RWPE1 (cell line): Measurements from ENCODE around the gene RTN4IP1.
"Not testable (repeated sequence)": the region's sequence is repeated elsewhere in the genome, so short reads cannot be mapped to it uniquely, and the experiment has no call there.

Source experiments
- CTCF ChIA-PET: fragments of 350-600 bp; sonication (Branson Sonifier 250); formaldehyde crosslinking; extraction: SDS; loops from one replicate; lab custom pipeline; 2021; lab: Yijun Ruan, JAX
- POLR2A ChIA-PET: fragments of 400-600 bp; formaldehyde crosslinking; extraction: SDS; loops from one replicate; lab custom pipeline; 2020; ENCODE audit warnings: antibody characterized with exemption; ENCODE audit not compliant: low non-redundant PET; lab: Yijun Ruan, JAX
- DNase-seq: peaks from one replicate; pipeline ENCODE4 v3.0.0; 2012; ENCODE audit warnings: low spot score
- H3K27ac ChIP-seq: fragments of 450-650 bp; 2 replicates; pipeline ENCODE4 v1.5.1; 2017
- CTCF ChIP-seq: fragments of 450-650 bp; conservative IDR thresholded peaks from 2 replicates; pipeline ENCODE4 v1.5.1; 2017; ENCODE audit warnings: low read depth, mild to moderate bottlenecking

Gene RTN4IP1

GRCh38 chr6:106600329-106600728, 29.0 kb downstream of the RTN4IP1 start:
- ChIA-PET POLR2A (no interaction called here), CTCF (no interaction called here)
- TF ChIP-seq CTCF: no peak
- no peak for DNase-seq
- no peak overlapping the region for H3K27ac ChIP-seq

- CTCF ChIA-PET: no interaction called here
These were observed 29.9 kb downstream of the RTN4IP1 start for GRCh38 chr6:106599440-106599839.

DNA sequence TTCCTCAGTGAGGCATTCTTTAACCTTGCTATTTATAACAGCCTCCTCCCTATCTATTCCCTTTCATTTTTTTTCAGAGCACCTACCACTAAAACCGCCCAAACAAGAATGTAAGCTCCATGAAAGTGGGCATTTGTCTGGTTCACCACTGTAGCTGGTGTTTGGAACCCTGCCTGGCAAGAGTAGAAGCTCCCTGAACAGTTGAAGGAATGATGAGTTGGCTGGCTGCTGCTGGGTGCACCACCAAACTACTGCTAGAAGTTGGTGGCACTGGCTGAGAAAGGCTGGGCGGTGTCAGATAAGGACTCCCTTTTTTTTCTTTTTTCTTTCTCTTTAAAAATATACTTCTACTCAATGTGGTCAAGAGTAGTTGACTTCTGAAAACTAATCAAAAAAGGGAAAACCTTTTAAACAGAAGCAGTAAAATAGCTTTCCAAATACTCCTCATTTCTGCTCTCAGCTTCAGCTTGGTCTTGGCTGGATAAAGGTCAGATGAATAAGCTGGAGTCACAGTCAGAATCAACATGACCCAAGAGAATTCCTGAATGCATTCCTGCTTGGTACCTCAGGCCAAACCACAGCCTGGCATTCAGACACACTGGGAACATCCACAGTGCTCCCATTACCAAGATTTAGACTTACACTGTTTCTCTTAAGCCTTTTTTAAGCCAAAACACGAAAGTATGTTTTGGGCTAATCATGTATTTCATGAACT, 38.0 kb downstream of the RTN4IP1 start:
- TF ChIP-seq CTCF: no peak
- POLR2A ChIA-PET: no interaction called here
- no peak overlapping the region for H3K27ac ChIP-seq
- no peak for DNase-seq
- CTCF ChIA-PET: interaction anchor here (0.6 kb wide), 1 partner anchor 79 kb away, joined by 3 read pairs; no protein-coding TSS in a partner anchor

More at GRCh38 chr6:106599440-106599839, 29.9 kb downstream of the RTN4IP1 start:
- H3K27ac ChIP-seq: no peak overlapping the region
- DNase-seq: no peak
- POLR2A ChIA-PET: no interaction called here
- TF ChIP-seq CTCF: no peak

- POLR2A ChIA-PET, DNase-seq: not testable (repeated sequence)
- CTCF ChIA-PET: interaction anchor here (0.7 kb wide), 1 partner anchor 130 kb away, joined by 3 read pairs; no protein-coding TSS in a partner anchor
These were observed 40.4 kb downstream of the RTN4IP1 start for GRCh38 chr6:106588937-106589336.

GRCh38 chr6:106586815-106587415, 42.4 kb downstream of the RTN4IP1 start:
- ChIA-PET CTCF (interaction anchor here (0.7 kb wide), 1 partner anchor 845 kb away, joined by 3 read pairs; no protein-coding TSS in a partner anchor), POLR2A (no interaction called here)
- no peak for TF ChIP-seq CTCF
- no peak for DNase-seq
- no peak overlapping the region for H3K27ac ChIP-seq

More at GRCh38 chr6:106588937-106589336, 40.4 kb downstream of the RTN4IP1 start:
- H3K27ac ChIP-seq: not testable (repeated sequence)

- H3K27ac ChIP-seq: no peak overlapping the region
- CTCF ChIA-PET: interaction anchor here (0.7 kb wide), 1 partner anchor 15 kb away, joined by 3 read pairs; no protein-coding TSS in a partner anchor
- POLR2A ChIA-PET: no interaction called here
- no peak for DNase-seq
- no peak for TF ChIP-seq CTCF
These were observed 47.8 kb downstream of the RTN4IP1 start for GRCh38 chr6:106581468-106581867.

DNA sequence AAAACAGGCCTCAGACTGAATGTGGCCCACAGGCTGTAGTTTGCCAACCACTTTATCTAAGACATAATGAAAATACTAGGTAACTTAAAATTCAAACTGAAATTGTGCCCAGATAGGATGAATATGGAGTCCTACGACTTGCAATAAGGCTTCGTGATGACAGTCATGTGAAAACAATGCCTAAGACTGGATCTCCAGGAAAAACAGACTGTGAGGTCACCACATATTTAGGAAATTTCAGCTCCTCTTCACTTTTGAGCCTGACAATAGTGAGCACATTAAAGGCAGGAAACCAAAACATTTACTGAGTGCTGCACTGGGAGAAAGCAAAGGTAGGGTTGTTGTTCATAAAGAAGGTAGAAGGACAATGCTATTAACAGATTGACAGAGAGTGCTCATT, 50.0 kb downstream of the RTN4IP1 start:
- CTCF ChIA-PET: no interaction called here
- POLR2A ChIA-PET: no interaction called here
- no peak for TF ChIP-seq CTCF
- no peak for DNase-seq
- no peak overlapping the region for H3K27ac ChIP-seq
